ENCODE results near the gene GNG11.

The GNG11 gene

GRCh38 chr7:93945756-93946535 lies 24.4 kb downstream of the GNG11 start:
- no peak for DNase-seq

GRCh38 chr7:93948106-93948505 lies 26.6 kb downstream of the GNG11 start:
- DNase-seq = no peak

- no peak for DNase-seq
These were observed 27.3 kb downstream of the GNG11 start for GRCh38 chr7:93948873-93949272.

- DNase-seq = no peak
These were observed 27.9 kb downstream of the GNG11 start for GRCh38 chr7:93949423-93949822.

GRCh38 chr7:93955304-93955703 lies 33.8 kb downstream of the GNG11 start:
- no peak for DNase-seq

GRCh38 chr7:93957767-93958166 lies 36.2 kb downstream of the GNG11 start:
- DNase-seq = no peak

GRCh38 chr7:93958216-93958615 lies 36.7 kb downstream of the GNG11 start:
- no peak for DNase-seq

GRCh38 chr7:93958651-93959050 lies 37.1 kb downstream of the GNG11 start:
- no peak for DNase-seq

GRCh38 chr7:93960986-93961385 lies 39.5 kb downstream of the GNG11 start:
- no peak for DNase-seq

GRCh38 chr7:93964262-93964661 lies 42.7 kb downstream of the GNG11 start:
- no peak for DNase-seq

GRCh38 chr7:93964813-93965212 lies 43.3 kb downstream of the GNG11 start:
- no peak for DNase-seq

GRCh38 chr7:93968911-93969620 lies 47.5 kb downstream of the GNG11 start:
- DNase-seq = no peak

GRCh38 chr7:93972029-93972725 lies 50.6 kb downstream of the GNG11 start:
- no peak for DNase-seq

GRCh38 chr7:93973134-93973533 lies 51.6 kb downstream of the GNG11 start:
- DNase-seq = no peak

- DNase-seq = no peak
These were observed 55.8 kb downstream of the GNG11 start for GRCh38 chr7:93977211-93977950.
